Suprapubic skin (tissue), 3 donors: Measurements from ENCODE around the gene RHOJ.

Source experiments
- CTCF ChIP-seq, 2 donors: fragments of 200-600 bp in 1 of 2; fragments of 450-650 bp in 1 of 2; sonication (generic) in 1 of 2; IDR thresholded peaks; one replicate each; pipeline ENCODE4 v1.5.1; 2016 to 2019; ENCODE audit warnings: antibody characterized with exemption in 2 of 2, mild to moderate bottlenecking in 1 of 2, moderate library complexity in 1 of 2
- EP300 ChIP-seq: sonication (generic); formaldehyde crosslinking; IDR thresholded peaks from one replicate; pipeline ENCODE4 v1.6.1; 2017; ENCODE audit warnings: antibody characterized with exemption
- POLR2A ChIP-seq, 2 donors: fragments of 450-650 bp; IDR thresholded peaks; one replicate each; pipeline ENCODE4 v1.6.1; 2017; ENCODE audit warnings: antibody characterized with exemption in 2 of 2, mild to moderate bottlenecking in 2 of 2, moderate library complexity in 2 of 2

- no peak for TF ChIP-seq CTCF (IDR thresholded peaks at IDR 0.05)
- TF ChIP-seq POLR2A (IDR thresholded peaks at IDR 0.05): no peak
- TF ChIP-seq EP300: no peak
Observed at GRCh38 chr14:63203618-63204406, 431 bp upstream of the RHOJ start.
